Breast epithelium (tissue), 3 donors: ENCODE results near the gene DCDC2C.

ENCODE experiments used
- POLR2A ChIP-seq: fragments of 450-650 bp; IDR thresholded peaks from one replicate; pipeline ENCODE4 v1.6.1; 2016; ENCODE audit warnings: antibody characterized with exemption, mild to moderate bottlenecking, moderate library complexity
- TF ChIP-seq, protein P1 (sequence below), 3 donors: fragments of 450-650 bp; IDR thresholded peaks; one replicate each; pipeline ENCODE4 v1.5.1; 2016 to 2017; ENCODE audit warnings: antibody characterized with exemption in 3 of 3, mild to moderate bottlenecking in 3 of 3, moderate library complexity in 3 of 3

DNA sequence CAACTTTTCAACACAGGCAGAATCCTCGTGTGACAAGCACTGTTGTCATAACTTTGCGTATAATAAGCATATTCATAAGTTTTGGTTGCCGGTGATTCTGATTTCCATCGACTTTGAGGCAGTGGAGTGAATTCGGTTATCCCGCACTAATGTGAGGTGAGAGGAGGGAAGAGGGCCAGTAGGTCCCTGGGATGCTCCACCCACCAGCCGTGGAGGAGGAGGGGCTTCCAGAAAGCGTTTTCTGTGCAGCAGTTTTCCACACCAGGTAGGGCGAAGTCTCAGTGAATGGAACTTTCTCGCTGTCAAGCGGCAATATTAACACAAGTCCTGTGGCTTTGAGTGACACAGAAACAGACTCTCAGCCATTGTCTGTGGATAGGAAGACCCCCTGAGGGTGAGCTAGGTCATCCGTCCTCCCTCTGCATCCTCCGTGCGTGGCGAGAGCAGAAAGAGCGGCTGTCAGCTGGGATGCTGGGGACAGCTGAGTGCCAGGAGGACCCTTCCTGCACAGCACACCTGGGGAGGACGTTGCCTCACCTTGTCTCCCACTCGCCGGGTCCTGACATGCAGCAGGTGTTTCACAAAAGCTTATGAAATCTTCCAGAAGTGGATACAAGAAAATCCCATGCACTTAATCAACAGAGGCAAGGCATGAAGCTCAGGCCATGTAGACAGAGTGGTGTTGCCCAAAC, 67.5 kb downstream of the DCDC2C start:
- TF ChIP-seq, protein P1, sequence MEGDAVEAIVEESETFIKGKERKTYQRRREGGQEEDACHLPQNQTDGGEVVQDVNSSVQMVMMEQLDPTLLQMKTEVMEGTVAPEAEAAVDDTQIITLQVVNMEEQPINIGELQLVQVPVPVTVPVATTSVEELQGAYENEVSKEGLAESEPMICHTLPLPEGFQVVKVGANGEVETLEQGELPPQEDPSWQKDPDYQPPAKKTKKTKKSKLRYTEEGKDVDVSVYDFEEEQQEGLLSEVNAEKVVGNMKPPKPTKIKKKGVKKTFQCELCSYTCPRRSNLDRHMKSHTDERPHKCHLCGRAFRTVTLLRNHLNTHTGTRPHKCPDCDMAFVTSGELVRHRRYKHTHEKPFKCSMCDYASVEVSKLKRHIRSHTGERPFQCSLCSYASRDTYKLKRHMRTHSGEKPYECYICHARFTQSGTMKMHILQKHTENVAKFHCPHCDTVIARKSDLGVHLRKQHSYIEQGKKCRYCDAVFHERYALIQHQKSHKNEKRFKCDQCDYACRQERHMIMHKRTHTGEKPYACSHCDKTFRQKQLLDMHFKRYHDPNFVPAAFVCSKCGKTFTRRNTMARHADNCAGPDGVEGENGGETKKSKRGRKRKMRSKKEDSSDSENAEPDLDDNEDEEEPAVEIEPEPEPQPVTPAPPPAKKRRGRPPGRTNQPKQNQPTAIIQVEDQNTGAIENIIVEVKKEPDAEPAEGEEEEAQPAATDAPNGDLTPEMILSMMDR (IDR thresholded peaks at IDR 0.05) = no peak
- no peak for TF ChIP-seq POLR2A
